HG03520 (cell line): ENCODE measurements around the gene IVD.

Experiments
- ATAC-seq: cut with Tn5 transposase; IDR thresholded peaks from one replicate; pipeline ENCODE4 v1.9.1; 2021; ENCODE audit warnings: mild to moderate bottlenecking, moderate library complexity; ENCODE audit not compliant: unreplicated experiment

Gene IVD

GRCh38 chr15:40372981-40373380 is 32.6 kb upstream of the IVD start:
- no peak for ATAC-seq

GRCh38 chr15:40377606-40378005 is 28.0 kb upstream of the IVD start:
- no peak for ATAC-seq

DNA sequence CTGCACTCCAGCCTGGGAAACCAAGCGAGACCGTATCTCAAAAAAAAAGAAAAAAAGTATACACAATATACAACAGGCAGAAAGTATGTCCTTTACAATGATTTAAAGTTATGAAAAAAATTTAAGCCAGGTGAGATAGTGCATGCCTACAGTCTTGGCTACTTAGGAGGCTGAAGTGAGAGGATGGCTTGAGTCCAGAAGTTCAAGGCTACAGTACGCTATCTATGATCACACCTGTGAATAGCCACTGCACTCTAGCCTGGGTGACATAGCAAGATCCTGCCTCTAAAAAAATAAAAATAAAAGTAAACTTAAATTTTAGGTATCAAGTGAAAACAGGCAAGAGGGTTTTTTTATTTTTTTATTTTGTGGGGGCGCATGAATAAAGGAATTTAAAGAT is 26.2 kb upstream of the IVD start:
- ATAC-seq, result no peak

- ATAC-seq, result no peak
Observed at GRCh38 chr15:40379853-40380252, 25.7 kb upstream of the IVD start.

DNA sequence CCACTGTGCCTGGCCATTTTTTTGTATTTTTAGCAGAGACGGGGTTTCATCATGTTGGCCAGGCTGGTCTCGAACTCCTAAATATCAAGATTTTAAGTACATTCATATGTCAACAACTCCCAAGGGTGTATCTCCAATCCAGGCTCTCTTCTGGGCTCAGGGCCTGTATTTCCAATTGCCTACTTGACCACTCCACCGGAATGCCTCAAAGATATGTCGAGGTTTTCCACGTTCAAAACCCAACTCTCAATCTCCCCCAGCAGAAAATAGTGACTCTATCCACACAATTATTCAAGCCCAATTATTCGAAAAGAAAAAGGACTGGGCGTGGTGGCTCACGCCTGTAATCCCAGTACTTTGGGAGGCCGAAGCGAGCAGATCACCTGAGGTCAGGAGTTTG is 25.0 kb upstream of the IVD start:
- no peak for ATAC-seq

- ATAC-seq, result no peak
Observed at GRCh38 chr15:40381818-40382529, 23.6 kb upstream of the IVD start.

DNA sequence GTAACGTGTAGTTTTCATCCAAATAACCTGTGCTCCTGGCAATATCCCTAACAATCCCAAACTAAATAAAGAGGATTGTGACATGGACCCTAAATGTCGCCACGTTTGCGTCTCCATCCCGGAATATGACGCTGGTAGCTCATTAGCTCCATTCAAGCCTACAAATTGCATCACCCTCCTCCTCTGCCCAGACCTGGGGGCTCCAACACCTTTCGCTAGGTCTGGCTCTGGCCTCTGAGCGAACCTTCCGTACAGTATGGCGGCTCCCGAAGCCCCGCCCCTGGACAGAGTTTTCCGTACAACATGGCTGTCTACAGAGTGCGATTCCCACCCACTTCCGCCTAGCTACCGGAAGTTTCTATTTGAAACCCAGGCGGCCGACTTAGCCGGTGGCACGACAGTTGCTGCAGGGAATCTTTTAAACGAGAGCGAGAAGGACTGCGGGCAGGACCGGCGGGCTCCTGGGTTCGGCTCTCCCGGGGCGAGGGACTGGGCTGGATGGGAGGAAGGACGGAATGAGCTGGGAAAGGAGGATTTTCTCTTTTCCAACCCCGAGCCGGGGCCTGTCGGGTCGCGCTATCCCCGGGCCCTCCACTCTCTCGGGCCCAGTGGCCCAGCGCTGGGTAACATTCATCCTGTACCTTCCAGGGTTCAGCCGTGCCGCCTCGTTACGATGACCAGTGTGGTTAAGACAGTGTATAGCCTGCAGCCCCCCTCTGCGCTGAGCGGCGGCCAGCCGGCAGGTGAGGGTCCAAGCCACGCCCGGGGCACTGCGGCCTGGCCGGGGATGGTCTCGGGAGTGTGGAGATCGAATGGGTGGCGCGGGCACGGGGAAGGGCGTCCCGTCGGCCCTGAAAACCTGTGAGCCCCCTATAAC is 22.8 kb upstream of the IVD start, which contains the start of gene KNSTRN:
TSS of gene KNSTRN (plus strand) at position 142 of the 877 bp plus-strand sequence. CDS start at position 257, 115 bp downstream.
- ATAC-seq, result peak; percentile 94

DNA sequence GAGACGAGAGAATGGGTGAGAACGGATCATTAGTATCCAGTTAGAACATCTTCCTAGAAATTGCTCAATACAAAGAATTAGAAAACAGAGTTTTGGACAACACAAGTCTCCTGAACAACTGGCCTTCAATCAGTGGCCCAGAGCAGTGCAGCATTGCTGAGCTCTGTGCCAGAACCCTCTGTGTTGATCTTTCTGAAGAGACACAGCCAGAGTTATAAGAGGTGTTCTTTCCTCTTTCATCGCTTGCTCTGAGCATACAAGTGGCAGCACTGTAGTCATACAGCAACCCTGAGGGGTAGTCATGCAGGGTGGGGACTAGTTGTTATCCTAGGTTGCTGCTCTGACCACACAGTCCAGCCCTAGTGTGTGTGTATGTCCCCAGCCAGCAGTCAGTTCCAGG is 19.1 kb upstream of the IVD start:
- ATAC-seq, result no peak

GRCh38 chr15:40388941-40389823 is 16.4 kb upstream of the IVD start:
- ATAC-seq, result no peak

- no peak for ATAC-seq
Observed at GRCh38 chr15:40389824-40390595, 15.6 kb upstream of the IVD start.

DNA sequence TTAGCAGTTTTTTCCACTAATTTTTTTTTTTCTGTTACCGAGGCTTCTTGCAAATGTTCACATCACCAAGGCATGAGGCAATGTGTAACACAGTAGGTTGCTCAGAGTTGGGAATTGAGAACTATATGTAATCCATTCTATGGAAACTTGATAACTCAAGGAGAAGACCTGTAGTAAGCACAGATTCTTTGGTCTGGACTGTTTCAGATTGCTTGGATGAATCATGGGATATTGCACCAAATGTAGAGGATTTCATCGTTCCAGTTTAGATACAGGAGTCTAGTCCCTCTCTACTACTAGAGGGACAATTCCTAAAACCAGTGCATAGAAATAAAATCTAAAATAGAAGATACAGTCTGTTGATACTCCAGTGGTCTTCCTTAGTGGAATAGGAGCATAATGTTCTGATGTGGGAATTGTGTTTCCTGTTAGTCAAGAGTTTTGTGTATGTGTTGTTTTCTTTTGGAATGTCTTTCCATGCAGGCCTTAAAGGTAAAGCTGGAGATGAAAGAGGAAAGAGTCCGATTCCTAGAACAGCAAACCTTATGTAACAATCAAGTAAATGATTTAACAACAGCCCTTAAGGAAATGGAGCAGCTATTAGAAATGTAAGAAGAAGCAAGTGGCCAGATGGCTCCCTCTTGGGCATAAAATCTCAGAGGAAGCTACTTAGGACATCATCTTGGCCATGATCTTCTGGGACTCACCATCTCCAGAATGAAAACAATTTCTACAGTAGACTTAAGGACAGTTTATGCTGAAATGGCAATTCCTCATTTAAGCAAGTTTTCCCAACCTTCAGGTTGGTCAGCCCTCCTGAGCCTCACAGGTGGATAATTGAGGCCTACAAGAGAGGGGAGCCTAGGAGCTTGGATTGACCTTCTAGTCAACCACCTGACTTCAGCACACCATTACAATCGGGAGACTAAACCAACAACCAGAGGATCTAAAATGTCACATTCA is 12.3 kb upstream of the IVD start:
- ATAC-seq, result no peak

DNA sequence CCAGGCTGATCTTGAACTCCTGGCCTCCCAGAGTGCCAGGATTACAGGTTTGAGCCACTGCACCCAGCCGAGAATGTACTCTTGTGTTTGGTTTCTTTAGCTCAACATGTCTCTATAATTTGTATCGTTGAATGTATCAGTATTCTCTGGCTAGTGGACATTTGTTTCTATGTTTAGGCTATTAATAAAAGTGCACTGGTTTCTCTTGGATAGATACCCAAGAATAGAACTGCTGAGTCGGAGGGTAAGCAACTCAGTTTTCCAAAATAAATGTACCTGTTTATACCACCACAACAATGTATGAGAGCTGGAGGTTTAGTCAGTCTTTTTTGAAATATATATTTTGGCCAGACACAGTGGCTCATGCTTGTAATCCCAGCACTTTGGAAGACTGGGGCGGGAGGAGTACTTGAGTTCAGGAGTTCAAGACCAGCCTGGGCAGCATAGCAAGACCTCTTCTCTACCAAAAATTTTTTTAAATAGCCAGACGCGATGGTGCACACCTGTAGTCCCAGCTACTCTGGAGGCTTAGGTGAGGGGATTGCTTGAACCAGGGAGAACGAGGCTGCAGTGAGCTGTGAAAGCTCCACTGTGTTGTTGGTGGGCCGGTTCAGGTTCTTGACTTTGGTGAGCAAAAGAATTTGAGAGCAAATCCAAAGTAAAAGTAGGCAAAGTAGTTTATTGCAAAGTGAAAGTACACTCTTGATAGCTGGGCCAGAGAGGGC is 7.7 kb upstream of the IVD start:
- no peak for ATAC-seq

- no peak for ATAC-seq
Observed at GRCh38 chr15:40398413-40398873, 7.2 kb upstream of the IVD start.

DNA sequence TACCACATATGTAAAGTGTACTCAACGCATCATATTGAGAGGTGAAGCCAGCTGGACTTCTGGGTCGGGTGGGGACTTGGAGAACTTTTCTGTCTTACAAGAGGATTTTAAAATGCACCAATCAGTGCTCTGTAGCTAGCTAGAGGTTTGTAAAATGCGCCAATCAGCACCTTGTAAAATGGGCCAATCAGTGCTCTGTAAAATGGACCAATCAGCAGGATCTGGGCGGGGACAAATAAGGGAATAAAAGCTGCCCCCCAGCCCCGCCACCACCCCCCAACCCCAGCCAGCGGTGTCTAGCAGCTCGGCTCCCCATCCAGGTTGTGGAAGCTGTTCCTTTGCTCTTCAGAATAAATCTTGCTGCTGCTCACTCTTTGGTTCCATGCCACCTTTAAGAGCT is 6.2 kb upstream of the IVD start:
- ATAC-seq, result no peak

DNA sequence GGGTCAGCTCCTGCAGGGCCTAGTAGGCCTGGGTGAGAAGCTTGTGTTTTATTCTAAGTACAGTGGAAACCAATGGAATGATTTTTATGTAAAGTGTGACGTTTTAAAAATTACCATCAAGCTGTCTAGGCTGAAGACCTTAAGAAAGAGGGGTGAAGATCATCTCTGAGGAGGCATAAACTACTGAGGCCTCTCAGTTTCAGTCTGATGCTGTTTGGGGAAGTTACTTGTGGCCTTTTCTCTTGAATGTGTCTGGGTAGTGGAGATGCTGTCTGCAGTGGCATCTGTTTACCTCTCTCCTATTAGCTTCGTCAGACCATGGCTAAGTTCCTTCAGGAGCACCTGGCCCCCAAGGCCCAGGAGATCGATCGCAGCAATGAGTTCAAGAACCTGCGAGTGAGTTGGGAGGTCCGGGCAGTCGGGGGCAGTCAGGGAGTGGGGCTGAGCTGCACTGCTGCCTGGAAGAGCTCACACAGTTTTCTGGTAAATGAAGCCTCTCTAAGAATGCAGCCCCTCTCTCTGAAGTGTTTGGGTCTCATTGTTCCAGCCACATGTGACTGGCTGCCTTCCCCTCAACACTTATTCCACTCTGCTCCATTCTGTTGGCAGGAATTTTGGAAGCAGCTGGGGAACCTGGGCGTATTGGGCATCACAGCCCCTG is 1.9 kb downstream of the IVD start:
- ATAC-seq, result peak; percentile 48

DNA sequence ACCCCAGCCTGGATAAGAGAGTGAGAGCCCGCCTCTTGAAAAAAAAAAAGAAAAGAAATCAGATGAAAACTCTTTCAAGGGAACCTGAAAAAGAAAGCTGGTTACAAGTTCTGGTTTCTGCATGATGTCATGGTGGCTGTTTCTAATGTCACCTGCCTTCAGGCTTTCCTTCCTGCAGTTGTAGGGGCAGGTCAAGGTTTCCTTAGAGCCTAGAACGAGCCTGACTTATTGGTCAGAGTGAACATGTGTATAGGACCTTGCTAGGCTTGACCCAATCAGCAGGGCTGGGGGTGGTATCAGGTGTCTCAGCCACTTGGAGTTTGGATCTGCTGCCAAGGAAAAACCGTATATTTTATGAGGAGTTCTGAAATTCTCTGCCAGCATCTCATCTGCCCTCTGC is 3.8 kb downstream of the IVD start:
- ATAC-seq, result no peak

- no peak for ATAC-seq
Observed at GRCh38 chr15:40410476-40410875, 4.9 kb downstream of the IVD start.
